CD4-positive, alpha-beta T cell treated with Interleukin-4 for 4 hours (primary cell): ENCODE measurements around the gene AGRN.
"Not testable (repeated sequence)": the region's sequence is repeated elsewhere in the genome, so short reads cannot be mapped to it uniquely, and the experiment has no call there.

Experiments used
- DNase-seq: peaks from one replicate; pipeline ENCODE4 v3.0.0-alpha.2; 2020

AGRN gene

DNA sequence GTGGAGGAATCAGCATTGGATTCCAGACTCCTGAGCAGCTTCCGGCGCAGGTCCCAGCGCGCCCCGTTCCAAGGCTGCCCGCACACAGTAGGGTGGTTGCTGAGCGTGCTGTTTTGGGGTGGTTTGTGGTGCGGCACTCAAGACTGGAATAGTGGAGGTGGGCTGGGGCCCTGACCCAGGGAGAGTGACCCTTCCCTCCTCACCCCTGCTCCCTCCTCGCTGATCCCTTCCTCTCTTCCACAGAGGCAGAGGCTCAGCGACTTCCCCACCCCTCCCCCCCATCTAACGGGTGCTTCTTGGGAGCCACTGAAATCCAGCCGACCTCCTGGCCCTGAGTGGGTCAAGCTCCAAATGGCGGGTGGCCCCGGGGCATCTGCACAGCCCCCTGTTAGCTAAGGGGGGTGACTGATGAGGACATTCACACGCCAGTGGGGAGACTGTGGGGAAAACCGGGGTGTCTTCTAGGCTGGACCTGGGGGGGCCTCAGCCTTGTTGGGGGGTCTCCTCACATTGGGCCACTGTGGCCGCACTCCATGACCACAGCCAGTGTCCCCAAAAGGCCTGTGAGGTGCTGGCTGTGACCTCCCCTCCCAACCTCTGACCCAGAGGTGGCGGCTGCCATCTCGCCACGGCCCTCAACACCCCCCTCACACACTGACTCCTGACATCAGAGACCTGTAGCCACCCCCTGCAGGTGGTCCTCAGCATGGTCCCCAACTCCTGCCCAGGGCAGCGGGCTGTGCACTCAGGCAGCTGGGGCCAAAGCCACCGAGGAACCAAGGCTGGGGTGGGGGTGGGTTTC, 16.1 kb upstream of the AGRN start:
- DNase-seq = no peak

DNA sequence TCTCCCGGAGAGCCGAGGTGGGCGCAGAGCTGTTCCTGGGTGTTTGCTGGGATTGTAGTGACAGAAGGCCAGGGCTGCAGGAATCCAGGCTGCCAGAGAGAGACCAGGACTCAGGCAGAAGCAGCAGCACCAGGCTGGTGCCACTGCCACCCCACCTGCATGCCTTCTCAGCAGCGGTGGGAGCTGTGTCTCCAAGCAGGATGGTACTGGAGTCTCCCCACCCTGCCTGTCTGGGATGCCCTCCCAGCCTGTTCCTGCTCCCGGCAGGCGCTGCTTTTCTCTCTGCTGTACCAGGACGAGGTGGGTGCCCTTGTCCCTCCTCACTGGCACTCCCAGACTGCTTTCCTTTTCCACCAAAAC, 15.5 kb upstream of the AGRN start:
- no peak for DNase-seq

- no peak for DNase-seq
Measured at GRCh38 chr1:1004780-1005697, 14.9 kb upstream of the AGRN start.

GRCh38 chr1:1005774-1006304, 14.1 kb upstream of the AGRN start:
- DNase-seq = no peak

GRCh38 chr1:1006305-1007159, 13.4 kb upstream of the AGRN start:
- no peak for DNase-seq

GRCh38 chr1:1010131-1010530, 9.8 kb upstream of the AGRN start:
- not testable (repeated sequence) for DNase-seq

DNA sequence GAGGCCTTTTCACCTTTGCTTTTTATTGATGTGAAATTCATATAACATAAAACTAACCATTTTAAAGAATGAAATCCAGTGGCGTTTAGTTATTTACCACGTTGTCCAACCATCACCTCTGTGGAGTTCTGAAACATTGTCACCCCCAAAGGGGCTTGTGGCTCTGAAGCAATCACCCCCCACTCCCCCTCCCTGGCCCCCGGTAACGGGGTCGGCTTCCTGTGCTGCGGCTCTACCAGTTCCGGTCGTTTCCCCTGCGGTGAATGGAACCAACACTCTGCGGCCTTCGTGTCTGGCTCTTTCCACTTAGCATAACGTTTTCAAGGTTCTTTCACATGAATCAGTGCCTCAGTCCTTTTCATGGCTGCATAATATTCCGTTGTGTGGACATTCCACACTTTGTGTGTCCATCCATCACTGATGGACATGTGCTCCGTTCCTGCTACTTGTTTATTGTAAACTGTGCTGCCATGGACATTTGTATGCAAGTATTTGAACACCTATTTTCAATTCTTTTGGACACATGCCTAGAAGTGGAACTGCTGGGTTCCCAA, 8.4 kb upstream of the AGRN start:
- no peak for DNase-seq

- DNase-seq = not testable (repeated sequence)
Measured at GRCh38 chr1:1012736-1013104, 7.2 kb upstream of the AGRN start.

DNA sequence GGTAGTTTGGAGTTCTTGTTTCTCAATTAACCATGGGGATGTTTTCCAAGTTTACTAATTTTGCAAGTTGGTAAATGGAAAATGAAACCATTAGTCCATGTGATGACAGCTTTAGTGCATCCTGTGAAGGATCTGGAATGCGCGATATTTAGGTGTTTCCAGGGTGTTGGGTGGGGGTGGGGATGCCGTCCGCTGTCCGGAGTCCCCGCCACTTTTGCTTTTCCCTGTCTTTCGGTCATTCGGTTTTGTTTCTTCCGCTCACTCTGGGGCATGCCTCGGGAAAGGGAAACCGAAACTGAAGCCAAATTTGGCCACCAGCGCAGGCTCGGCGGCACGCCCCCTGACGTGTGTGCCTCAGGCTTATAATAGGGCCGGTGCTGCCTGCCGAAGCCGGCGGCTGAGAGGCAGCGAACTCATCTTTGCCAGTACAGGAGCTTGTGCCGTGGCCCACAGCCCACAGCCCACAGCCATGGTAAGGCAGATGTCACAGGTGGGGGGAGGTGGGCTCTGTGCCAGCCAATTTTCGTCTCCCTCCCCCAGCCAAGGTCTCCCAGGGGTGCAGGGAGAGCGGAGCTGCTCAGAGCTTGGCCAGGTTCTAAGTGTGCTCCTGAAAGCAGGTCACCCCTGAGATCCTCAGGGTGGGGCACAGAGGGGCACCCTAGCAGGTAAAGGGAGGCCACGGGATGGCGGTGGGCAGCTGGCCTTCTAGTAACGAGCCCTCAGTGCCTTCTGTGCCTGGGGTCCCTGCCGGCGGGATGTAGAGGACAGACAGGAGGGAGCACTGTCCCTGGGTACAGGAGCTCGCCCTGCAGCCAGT, 6.6 kb upstream of the AGRN start, which contains the start of gene ISG15:
Gene ISG15, plus strand, starts transcription at position 393 of the 817 bp plus-strand sequence. Its CDS starts 77 bp downstream, at position 470.
- peak; percentile 86 for DNase-seq

DNA sequence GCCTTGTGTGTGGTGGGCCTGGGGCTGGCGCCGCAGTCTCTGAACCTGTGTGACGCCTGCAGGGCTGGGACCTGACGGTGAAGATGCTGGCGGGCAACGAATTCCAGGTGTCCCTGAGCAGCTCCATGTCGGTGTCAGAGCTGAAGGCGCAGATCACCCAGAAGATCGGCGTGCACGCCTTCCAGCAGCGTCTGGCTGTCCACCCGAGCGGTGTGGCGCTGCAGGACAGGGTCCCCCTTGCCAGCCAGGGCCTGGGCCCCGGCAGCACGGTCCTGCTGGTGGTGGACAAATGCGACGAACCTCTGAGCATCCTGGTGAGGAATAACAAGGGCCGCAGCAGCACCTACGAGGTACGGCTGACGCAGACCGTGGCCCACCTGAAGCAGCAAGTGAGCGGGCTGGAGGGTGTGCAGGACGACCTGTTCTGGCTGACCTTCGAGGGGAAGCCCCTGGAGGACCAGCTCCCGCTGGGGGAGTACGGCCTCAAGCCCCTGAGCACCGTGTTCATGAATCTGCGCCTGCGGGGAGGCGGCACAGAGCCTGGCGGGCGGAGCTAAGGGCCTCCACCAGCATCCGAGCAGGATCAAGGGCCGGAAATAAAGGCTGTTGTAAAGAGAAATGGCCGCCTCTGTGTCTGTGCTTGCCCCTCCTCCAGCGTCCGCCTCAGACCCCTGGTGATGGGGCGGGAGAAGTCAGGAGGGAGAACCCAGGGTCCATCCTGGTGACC, 5.8 kb upstream of the AGRN start:
- peak; percentile 20 for DNase-seq

- DNase-seq = no peak
Measured at GRCh38 chr1:1014799-1015681, 4.9 kb upstream of the AGRN start.

DNA sequence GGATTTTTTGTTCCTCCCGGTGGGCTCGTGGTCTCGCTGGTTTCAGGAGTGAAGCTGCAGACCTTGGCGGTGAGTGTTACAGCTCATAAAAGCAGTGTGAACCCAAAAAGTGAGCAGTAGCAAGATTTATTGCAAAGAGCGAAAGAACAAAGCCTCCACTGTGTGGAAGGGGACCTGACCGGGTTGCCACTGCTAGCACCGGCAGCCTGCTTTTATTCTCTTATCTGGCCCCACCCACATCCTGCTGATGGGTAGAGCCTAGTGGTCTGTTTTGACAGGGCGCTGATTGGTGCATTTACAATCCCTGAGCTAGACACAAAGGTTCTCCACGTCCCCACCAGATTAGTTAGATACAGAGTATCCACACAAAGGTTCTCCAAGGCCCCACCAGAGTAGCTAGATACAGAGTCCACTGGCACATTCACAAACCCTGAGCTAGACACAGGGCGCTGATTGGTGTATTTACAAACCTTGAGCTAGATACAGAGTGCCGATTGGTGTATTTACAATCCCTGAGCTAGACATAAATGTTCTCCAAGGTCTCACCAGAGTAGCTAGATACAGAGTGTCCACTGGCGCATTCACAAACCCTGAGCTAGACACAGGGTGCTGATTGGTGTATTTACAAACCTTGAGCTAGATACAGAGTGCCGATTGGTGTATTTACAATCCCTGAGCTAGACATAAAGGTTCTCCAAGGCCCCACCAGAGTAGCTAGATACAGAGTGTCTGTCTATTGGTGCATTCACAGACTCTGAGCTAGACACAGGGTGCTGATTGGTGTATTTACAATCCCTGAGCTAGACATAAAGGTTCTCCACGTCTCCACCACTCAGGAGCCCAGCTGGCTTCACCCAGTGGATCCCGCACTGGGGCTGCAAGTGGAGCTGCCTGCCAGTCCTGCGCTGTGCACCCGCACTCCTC, 2.3 kb upstream of the AGRN start:
- not testable (repeated sequence) for DNase-seq

- DNase-seq = not testable (repeated sequence)
Measured at GRCh38 chr1:1018321-1018685, 1.6 kb upstream of the AGRN start.

- peak; percentile 61 for DNase-seq
Measured at GRCh38 chr1:1019122-1019999, 559 bp upstream of the AGRN start.

GRCh38 chr1:1020415-1021009, 592 bp downstream of the AGRN start:
- no peak for DNase-seq

GRCh38 chr1:1021010-1021919, 1.3 kb downstream of the AGRN start:
- no peak for DNase-seq
